Skeletal muscle satellite cell (primary cell): ENCODE measurements around the gene SLC15A1. TPM values are rescaled to one million over a fixed set of nuclear protein-coding genes. Genes with fewer than 3 reads are reported as not detected.
A peak's percentile ranks its signal among the peaks of the same experiment; 100 is the strongest.

ENCODE experiments used
- H3K27me3 ChIP-seq: 2 replicates; pipeline ENCODE4 v1.7.0; 2013; ENCODE audit warnings: low read length; ENCODE audit not compliant: control insufficient read depth, insufficient read depth
- H3K36me3 ChIP-seq: 2 replicates; pipeline ENCODE4 v1.7.0; 2013; ENCODE audit warnings: mild to moderate bottlenecking, control low read depth, low read length; ENCODE audit not compliant: insufficient read depth
- H3K4me1 ChIP-seq: 2 replicates; pipeline ENCODE4 v1.7.0; 2013; ENCODE audit warnings: low read length; ENCODE audit not compliant: control insufficient read depth, insufficient read depth
- H3K4me2 ChIP-seq: 2 replicates; pipeline ENCODE4 v1.7.0; 2013; ENCODE audit warnings: mild to moderate bottlenecking, low read length
- H3K4me3 ChIP-seq: 2 replicates; pipeline ENCODE4 v1.7.0; 2013; ENCODE audit warnings: low read length
- H3K9ac ChIP-seq: 2 replicates; pipeline ENCODE4 v1.7.0; 2013; ENCODE audit warnings: mild to moderate bottlenecking, low read depth, low read length, moderate library complexity
- H3K9me3 ChIP-seq: replicated peaks from 2 replicates; pipeline ENCODE4 v1.7.0; 2013; ENCODE audit warnings: mild to moderate bottlenecking, control low read depth, low read length
- total RNA-seq: library from RNA; depleted of rRNA; stranded (reverse); fragments of >200 nt; gene quantifications from 2 replicates; pipeline ENCODE4 v1.2.3, GENCODE V29; 2012; rRNA removed

SLC15A1 gene
- total RNA-seq = not detected in 2 replicates

- Histone ChIP-seq H3K9ac (no peak within 1 kb of the TSS), H3K4me2 (peak within 1 kb of the TSS; percentile 76), H3K4me1 (peaks cover 14% of the 10 kb centered on the region), H3K4me3 (peak within 1 kb of the TSS; percentile 38), H3K36me3 (no peaks in the 10 kb centered on the region), H3K9me3 (peaks cover 6% of the 10 kb centered on the region), H3K27me3 (peaks cover 68% of the 10 kb centered on the region)
These were observed at the start of gene SLC15A1 for GRCh38 chr13:98752467-98753290. TSS of gene SLC15A1 (minus strand) at chr13:98752672. CDS start at chr13:98752598, 74 bp downstream.

- H3K36me3 ChIP-seq = peaks cover 22% of the 10 kb centered on the region
- H3K4me3 ChIP-seq = no peak overlapping the region
- H3K27me3 ChIP-seq = no peaks in the 10 kb centered on the region
- peaks cover 4% of the 10 kb centered on the region for H3K4me1 ChIP-seq
- H3K9me3 ChIP-seq = no peaks in the 10 kb centered on the region
- H3K4me2 ChIP-seq = no peak overlapping the region
- H3K9ac ChIP-seq = no peak overlapping the region
These were observed 49.4 kb upstream of the SLC15A1 start for GRCh38 chr13:98801626-98802418.

GRCh38 chr13:98800078-98800477 lies 47.6 kb upstream of the SLC15A1 start:
- H3K27me3 ChIP-seq = no peaks in the 10 kb centered on the region
- H3K4me1 ChIP-seq = peaks cover 4% of the 10 kb centered on the region
- H3K4me2 ChIP-seq = no peak overlapping the region
- H3K4me3 ChIP-seq = no peak overlapping the region
- H3K9me3 ChIP-seq = no peaks in the 10 kb centered on the region
- no peak overlapping the region for H3K9ac ChIP-seq
- H3K36me3 ChIP-seq = peaks cover 23% of the 10 kb centered on the region

- peaks cover 4% of the 10 kb centered on the region for H3K4me1 ChIP-seq
- H3K36me3 ChIP-seq = peaks cover 17% of the 10 kb centered on the region
- H3K9me3 ChIP-seq = no peaks in the 10 kb centered on the region
- H3K9ac ChIP-seq = no peak overlapping the region
- no peaks in the 10 kb centered on the region for H3K27me3 ChIP-seq
- no peak overlapping the region for H3K4me3 ChIP-seq
- no peak overlapping the region for H3K4me2 ChIP-seq
These were observed 46.6 kb upstream of the SLC15A1 start for GRCh38 chr13:98798849-98799645.

- H3K4me3 ChIP-seq = no peak overlapping the region
- no peak overlapping the region for H3K4me2 ChIP-seq
- peaks cover 4% of the 10 kb centered on the region for H3K4me1 ChIP-seq
- H3K9ac ChIP-seq = no peak overlapping the region
- no peaks in the 10 kb centered on the region for H3K27me3 ChIP-seq
- no peaks in the 10 kb centered on the region for H3K9me3 ChIP-seq
- H3K36me3 ChIP-seq = peaks cover 20% of the 10 kb centered on the region
These were observed 45.0 kb upstream of the SLC15A1 start for GRCh38 chr13:98797456-98797855.

- no peak overlapping the region for H3K4me2 ChIP-seq
- H3K36me3 ChIP-seq = peaks cover 17% of the 10 kb centered on the region
- no peaks in the 10 kb centered on the region for H3K9me3 ChIP-seq
- H3K9ac ChIP-seq = no peak overlapping the region
- no peaks in the 10 kb centered on the region for H3K27me3 ChIP-seq
- peaks cover 4% of the 10 kb centered on the region for H3K4me1 ChIP-seq
- no peak overlapping the region for H3K4me3 ChIP-seq
These were observed 44.3 kb upstream of the SLC15A1 start for GRCh38 chr13:98796798-98797197.

GRCh38 chr13:98796191-98796590 lies 43.7 kb upstream of the SLC15A1 start:
- peaks cover 17% of the 10 kb centered on the region for H3K36me3 ChIP-seq
- H3K9me3 ChIP-seq = no peaks in the 10 kb centered on the region
- no peak overlapping the region for H3K9ac ChIP-seq
- H3K4me2 ChIP-seq = no peak overlapping the region
- H3K4me1 ChIP-seq = peaks cover 4% of the 10 kb centered on the region
- no peaks in the 10 kb centered on the region for H3K27me3 ChIP-seq
- no peak overlapping the region for H3K4me3 ChIP-seq

- Histone ChIP-seq H3K4me1 (peaks cover 4% of the 10 kb centered on the region), H3K9ac (no peak overlapping the region), H3K9me3 (no peaks in the 10 kb centered on the region), H3K4me2 (no peak overlapping the region), H3K36me3 (peaks cover 17% of the 10 kb centered on the region), H3K4me3 (no peak overlapping the region), H3K27me3 (no peaks in the 10 kb centered on the region)
These were observed 42.7 kb upstream of the SLC15A1 start for GRCh38 chr13:98795220-98795619.

- H3K9ac ChIP-seq = no peak overlapping the region
- no peaks in the 10 kb centered on the region for H3K27me3 ChIP-seq
- no peaks in the 10 kb centered on the region for H3K9me3 ChIP-seq
- H3K4me3 ChIP-seq = no peak overlapping the region
- peaks cover 4% of the 10 kb centered on the region for H3K4me1 ChIP-seq
- H3K4me2 ChIP-seq = no peak overlapping the region
- H3K36me3 ChIP-seq = peaks cover 17% of the 10 kb centered on the region
These were observed 42.0 kb upstream of the SLC15A1 start for GRCh38 chr13:98794498-98794897.

GRCh38 chr13:98792785-98793495 lies 40.5 kb upstream of the SLC15A1 start:
- H3K4me1 ChIP-seq = no peaks in the 10 kb centered on the region

More at GRCh38 chr13:98792785-98793495, 40.5 kb upstream of the SLC15A1 start:
- H3K27me3 ChIP-seq = no peaks in the 10 kb centered on the region
- no peak overlapping the region for H3K4me2 ChIP-seq
- H3K4me3 ChIP-seq = no peak overlapping the region
- no peaks in the 10 kb centered on the region for H3K9me3 ChIP-seq
- H3K9ac ChIP-seq = no peak overlapping the region
- peaks cover 11% of the 10 kb centered on the region for H3K36me3 ChIP-seq
